NCI-H510A (cell line): ENCODE data around the gene HELQ.
"Not testable (repeated sequence)": the region's sequence is repeated elsewhere in the genome, so short reads cannot be mapped to it uniquely, and the experiment has no call there.

Experiments used
- DNase-seq: peaks from one replicate; lab custom pipeline; 2025; lab: John Stamatoyannopoulos, UW

HELQ gene

GRCh38 chr4:83440148-83440814 is 15.3 kb downstream of the HELQ start:
- DNase-seq, result no peak

- no peak for DNase-seq
Measured at GRCh38 chr4:83438719-83439118, 16.9 kb downstream of the HELQ start.

GRCh38 chr4:83436680-83437079 is 18.9 kb downstream of the HELQ start:
- no peak for DNase-seq

- no peak for DNase-seq
Measured at GRCh38 chr4:83431200-83431599, 24.4 kb downstream of the HELQ start.

GRCh38 chr4:83418211-83418610 is 37.4 kb downstream of the HELQ start:
- DNase-seq, result no peak

GRCh38 chr4:83417566-83417965 is 38.1 kb downstream of the HELQ start:
- DNase-seq, result no peak

GRCh38 chr4:83413676-83414075 is 41.9 kb downstream of the HELQ start:
- DNase-seq, result no peak

GRCh38 chr4:83408908-83409307 is 46.7 kb downstream of the HELQ start:
- no peak for DNase-seq

- no peak for DNase-seq
Measured at GRCh38 chr4:83405844-83406816, 49.5 kb downstream of the HELQ start.

GRCh38 chr4:83398158-83398557 is 57.5 kb downstream of the HELQ start:
- DNase-seq, result not testable (repeated sequence)

GRCh38 chr4:83393908-83394307 is 61.7 kb downstream of the HELQ start:
- no peak for DNase-seq

- no peak for DNase-seq
Measured at GRCh38 chr4:83392562-83392961, 63.1 kb downstream of the HELQ start.

- DNase-seq, result no peak
Measured at GRCh38 chr4:83390944-83391343, 64.7 kb downstream of the HELQ start.

GRCh38 chr4:83389756-83390505 is 65.7 kb downstream of the HELQ start:
- DNase-seq, result no peak

- DNase-seq, result no peak
Measured at GRCh38 chr4:83389037-83389720, 66.4 kb downstream of the HELQ start.

- DNase-seq, result no peak
Measured at GRCh38 chr4:83388313-83388676, 67.3 kb downstream of the HELQ start.

GRCh38 chr4:83387476-83388312 is 67.9 kb downstream of the HELQ start:
- no peak for DNase-seq

- DNase-seq, result no peak
Measured at GRCh38 chr4:83387012-83387411, 68.6 kb downstream of the HELQ start.

- no peak for DNase-seq
Measured at GRCh38 chr4:83382850-83383249, 72.8 kb downstream of the HELQ start.

- no peak for DNase-seq
Measured at GRCh38 chr4:83381173-83381572, 74.5 kb downstream of the HELQ start.

GRCh38 chr4:83378419-83378818 is 77.2 kb downstream of the HELQ start:
- no peak for DNase-seq
